GM19395 (cell line): ENCODE measurements around the gene PRSS8.
"Not testable (repeated sequence)": the region's sequence is repeated elsewhere in the genome, so short reads cannot be mapped to it uniquely, and the experiment has no call there.

Source experiments
- ATAC-seq: cut with Tn5 transposase; IDR thresholded peaks from one replicate; pipeline ENCODE4 v1.9.1; 2021; ENCODE audit warnings: mild to moderate bottlenecking, moderate library complexity; ENCODE audit not compliant: unreplicated experiment

The PRSS8 gene

GRCh38 chr16:31135535-31136286 lies at the start of gene PRSS8:
Gene PRSS8, minus strand, starts transcription at chr16:31135727. Its CDS starts 229 bp downstream, at chr16:31135498.
- ATAC-seq, result no peak

- ATAC-seq, result no peak
Observed at GRCh38 chr16:31184888-31185287, 49.4 kb upstream of the PRSS8 start.

DNA sequence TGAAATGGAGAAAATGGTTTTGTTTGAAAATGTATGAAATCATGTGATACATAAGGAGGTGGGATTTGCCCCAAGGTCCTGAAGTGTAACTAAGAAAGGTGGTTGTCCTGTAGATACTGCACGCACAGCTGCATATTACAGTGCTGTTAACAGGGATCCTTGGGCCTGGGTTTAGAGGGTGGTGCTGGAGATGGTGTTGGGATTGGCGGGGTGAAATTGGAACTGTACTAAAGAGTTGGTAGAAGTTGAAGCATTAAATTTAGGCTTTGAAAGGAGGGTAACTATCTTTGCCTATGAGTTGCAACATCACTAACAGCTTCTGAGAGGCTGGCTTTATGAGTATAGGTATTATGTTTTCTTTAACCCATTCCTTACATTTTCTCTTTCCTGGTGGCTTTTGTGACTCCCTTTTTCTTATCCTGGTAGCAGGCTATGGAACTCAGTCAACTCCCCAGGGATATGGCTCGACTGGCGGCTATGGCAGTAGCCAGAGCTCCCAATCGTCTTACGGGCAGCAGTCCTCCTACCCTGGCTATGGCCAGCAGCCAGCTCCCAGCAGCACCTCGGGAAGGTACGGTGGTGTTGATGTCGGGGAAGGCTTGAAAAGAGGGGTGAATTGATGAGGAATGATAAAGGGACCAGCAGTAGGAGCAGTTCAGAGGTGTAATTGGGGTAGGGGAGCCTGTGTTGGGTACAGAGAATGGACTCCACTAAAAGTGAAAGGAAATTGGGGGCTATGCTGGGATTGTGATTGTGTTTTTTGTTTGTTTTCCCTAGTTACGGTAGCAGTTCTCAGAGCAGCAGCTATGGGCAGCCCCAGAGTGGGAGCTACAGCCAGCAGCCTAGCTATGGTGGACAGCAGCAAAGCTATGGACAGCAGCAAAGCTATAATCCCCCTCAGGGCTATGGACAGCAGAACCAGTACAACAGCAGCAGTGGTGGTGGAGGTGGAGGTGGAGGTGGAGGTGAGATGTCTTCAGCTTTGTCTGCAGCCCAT lies 48.2 kb upstream of the PRSS8 start:
- ATAC-seq, result no peak

GRCh38 chr16:31182391-31182790 lies 46.9 kb upstream of the PRSS8 start:
- no peak for ATAC-seq

DNA sequence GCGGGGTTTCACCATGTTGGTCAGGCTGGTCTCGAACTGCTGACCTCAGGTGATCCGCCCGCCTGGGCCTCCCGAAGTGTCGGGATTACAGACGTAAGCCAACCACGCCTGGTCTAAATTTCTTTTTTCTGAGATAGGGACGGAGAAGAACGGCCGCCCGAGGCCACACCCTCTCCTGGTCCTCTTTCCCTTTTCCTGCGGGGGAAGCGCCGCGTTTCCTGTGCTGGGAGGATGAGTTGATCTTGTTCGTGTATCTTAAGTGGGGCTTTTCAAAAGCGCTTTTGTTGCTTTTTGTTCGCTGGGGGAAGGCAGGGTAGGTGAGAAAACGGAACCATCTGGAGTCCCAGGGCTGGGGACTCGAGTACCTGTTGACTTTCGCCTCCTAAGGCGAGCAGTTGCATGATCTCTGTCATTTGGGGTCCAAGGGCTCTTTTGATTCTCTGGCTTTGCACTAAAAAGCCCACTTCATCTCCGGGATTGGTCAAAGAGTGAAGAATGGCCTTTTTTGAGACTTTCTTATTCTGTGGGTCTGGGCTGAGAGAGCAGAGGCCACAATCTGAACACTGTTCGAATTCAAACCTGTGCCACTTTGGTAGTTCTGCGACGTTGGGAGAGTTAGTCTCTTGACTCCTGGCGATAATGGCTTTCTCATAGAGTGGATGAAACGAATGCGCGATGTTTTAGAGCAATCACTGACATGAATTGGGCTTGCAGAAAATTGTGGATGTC lies 45.7 kb upstream of the PRSS8 start:
- no peak for ATAC-seq

DNA sequence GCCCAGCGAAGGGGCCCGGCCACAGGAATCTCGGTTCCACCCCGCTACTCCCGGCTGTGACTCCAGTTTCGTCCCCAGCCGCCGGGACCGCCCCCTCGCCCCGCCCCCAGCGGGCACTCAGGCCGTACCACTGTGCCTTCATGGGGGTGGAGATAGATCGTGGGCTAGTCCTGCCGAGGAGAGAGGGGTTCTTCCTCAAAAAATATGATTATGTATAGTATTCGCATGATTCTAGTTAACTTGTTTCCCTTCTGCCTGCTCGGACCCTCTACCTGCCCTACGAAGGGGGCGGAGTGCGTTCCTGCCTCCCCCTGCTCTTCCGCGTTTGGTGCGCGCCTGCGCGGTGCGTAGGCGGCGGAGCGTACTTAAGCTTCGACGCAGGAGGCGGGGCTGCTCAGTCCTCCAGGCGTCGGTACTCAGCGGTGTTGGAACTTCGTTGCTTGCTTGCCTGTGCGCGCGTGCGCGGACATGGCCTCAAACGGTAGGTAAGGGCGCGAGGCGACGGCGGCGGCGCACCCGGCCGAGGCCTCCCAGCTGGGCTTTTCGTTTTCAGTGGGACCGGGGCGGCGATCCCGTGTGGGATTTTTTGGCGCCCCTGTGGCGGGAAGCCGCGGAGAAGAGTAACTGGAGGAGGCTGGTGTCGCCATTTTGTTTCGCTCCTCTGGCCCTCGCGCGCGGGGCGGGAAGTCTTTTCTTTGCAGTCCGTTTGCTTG lies 44.4 kb upstream of the PRSS8 start, which contains the start of gene FUS:
FUS (plus strand) TSS at position 393 of the 713 bp plus-strand sequence; CDS start at position 469, 76 bp downstream.
- peak; percentile 56 for ATAC-seq

DNA sequence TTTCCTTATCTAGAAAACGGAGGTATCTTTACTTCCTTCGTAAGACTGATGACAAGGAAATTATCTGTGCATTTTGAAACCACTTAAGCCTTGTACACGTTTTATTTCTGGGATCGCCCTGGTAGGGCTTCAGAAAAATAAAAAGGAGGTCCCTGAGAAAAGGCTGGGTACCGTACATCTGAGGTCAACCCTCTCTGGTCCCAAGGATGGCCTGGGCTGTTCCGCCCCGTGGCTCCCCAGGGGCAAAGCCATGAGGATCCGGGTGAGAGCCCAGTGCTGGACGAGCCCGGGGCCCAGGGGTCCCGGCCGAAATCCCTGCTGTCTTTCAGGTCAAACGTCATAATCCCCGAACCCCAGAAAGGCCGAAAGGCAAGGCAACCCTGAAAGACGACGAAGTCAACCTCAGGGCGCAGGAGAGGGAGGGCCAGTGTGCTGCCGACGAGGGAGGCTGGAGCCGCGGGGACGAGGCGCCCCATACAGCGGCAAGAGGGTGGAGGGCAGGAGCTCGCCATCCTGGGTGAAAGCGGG lies 43.8 kb upstream of the PRSS8 start:
- ATAC-seq, result peak; percentile 6

DNA sequence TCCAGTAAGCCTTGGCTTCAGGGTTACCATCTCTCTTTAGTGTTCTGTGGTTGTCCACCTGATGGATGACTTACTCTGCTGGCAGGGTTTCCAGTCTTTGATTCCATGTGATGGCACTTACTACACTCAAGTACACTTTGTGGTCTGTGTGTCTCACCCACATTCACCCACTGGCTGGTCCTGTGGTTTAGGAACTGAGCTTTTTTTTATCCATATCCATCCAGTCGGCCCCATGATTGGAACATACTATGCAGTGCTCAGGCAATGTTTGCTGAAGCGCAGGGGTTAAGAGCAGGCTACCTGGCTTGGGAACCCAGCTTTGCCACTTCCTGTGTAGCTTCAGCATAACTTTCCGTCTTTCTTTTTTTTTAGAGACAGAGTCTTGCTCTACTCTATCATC lies 41.6 kb upstream of the PRSS8 start:
- ATAC-seq, result no peak

DNA sequence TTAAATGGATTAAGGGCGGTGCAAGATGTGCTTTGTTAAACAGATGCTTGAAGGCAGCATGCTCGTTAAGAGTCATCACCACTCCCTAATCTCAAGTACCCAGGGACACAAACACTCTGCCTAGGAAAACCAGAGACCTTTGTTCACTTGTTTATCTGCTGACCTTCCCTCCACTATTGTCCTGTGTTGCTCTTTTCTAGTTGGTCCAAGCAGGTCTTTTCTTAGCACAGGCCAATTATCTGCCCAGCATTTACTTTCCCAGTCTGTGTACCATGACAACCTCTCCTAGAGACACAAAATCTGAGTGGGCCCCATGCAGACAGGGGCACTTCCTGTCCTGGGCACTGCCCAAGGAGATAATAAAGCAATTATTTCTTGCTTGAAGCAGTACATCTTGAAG lies 34.5 kb upstream of the PRSS8 start:
- ATAC-seq, result not testable (repeated sequence)

- no peak for ATAC-seq
Observed at GRCh38 chr16:31168848-31169247, 33.3 kb upstream of the PRSS8 start.

DNA sequence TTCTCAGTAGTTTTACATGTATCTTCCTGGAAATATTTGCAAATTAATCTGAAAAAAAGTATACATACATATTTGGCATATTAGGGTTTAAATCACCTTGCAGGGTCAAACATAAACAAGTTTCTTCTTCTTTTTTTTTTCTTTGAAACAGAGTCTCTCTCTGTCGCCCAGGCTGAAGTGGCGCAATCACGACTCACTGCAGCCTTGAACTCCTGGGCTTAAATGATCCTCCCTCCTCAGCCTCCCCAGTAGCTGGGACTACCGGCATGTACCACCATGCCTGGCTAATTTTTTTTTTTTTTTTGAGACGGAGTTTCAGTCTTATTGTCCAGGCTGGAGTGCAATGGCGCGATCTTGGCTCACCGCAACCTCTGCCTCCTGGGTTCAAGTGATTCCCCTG lies 31.8 kb upstream of the PRSS8 start:
- no peak for ATAC-seq

DNA sequence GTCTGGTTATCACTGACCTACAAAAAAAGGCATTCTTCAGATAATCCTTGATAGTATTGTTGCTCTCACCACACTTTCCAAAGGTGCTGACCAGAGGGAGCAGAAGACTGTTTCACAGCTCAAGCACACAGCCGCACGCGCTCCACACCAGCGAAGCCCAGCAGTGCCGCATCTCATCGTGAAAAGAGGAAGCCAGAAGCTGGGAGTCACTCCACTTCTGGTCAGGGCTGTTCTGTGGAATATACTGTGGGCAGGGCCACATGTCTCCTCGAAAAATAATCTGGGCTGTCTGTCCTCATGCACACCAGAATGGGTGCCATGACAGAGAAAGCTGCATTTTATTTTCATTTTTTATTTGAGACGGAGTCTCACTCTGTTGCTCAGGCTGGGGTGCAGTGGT lies 21.6 kb upstream of the PRSS8 start:
- no peak for ATAC-seq

DNA sequence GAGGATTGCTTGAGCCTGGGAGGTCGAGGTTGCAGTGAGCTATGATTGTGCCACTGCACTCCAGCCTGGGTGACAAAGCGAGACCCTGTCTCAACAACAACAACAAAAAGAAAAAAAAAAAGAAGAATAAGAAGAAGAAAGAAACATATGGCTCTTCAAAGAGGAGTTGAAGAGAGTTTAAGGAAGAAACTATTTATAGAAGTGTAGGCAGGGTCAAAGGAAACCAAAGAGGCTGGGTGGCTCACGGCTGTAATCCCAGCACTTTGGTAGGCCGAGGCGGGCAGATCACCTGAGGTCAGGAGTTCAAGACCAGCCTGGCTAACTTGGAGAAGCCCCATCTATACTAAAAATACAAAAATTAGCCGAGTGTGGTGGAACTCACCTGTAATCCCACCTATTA lies 15.4 kb upstream of the PRSS8 start:
- ATAC-seq, result not testable (repeated sequence)

DNA sequence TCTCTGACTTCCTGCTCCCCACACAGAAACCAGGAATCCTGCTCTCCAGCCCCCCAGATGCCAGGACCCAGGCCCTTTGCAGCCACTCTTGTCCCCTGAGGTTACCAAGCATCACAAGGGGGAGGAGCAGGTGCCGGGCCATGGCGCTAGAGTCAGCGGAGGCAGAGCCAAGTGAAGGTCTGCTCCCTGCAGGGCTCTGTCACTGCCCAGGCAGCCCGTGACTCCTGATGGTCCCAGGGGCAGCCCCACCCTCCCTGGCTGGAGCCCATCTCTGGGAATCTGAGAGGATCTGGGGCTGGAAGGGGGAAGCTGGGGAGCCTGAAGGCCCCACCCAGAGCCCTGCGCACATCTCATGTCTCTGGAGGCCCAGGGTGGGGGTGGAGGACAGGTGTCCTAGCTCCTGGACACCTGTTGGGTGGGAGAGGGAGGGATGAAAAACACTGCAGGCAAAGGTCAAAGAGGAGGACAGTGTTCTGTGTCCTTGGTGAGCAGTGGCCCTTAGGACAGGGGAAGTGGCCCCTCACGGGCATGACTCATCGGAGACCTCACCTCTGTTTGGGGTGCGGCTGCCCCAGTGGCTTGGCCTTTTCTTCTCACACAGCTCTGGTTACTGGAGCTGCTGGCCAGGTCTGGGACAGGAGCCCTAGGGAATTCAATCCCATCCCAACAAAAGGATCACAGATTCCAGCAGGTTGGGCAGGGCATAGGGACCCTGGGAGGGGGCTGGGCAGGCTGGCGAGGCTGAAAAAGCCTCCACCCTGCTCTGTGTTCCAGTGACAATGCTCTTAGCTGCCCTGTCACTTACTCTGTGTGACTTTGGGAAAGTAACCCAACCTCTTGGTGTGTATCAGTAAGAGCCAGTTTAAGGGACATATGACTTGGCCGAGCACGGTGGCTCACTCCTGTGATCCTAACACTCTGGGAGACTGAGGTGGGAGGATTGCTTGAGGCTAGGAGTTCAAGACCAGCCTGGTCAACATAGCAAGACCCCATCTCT lies 14.7 kb upstream of the PRSS8 start, which contains the start of gene PRSS36:
PRSS36 (minus strand) TSS at position 173 of the 997 bp plus-strand sequence; CDS start at position 142, 31 bp downstream.
- no peak for ATAC-seq

- ATAC-seq, result no peak
Observed at GRCh38 chr16:31149332-31149731, 13.8 kb upstream of the PRSS8 start.

- no peak for ATAC-seq
Observed at GRCh38 chr16:31148896-31149295, 13.4 kb upstream of the PRSS8 start.

DNA sequence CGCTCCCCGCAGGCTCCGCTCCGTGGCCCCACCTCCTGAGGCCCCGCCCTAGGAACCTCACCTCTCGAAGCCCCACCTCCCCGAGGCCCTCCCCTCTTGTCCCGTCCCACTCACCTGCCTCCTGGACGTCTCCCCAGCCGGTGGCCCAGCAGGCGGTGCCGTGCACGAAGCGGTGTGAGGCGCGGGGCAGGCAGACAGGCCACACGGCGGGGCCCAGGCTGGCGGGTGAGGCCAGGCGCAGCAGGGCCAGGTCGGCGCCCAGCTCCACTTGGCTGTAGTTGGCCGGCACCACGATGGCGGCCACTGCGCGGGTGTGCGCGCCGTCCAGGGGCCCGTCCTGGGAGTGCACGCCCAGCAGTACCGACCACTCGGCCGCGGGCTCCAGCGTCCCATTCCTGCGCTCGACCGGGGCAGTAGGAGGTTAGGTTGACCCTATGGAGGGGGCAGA lies 12.8 kb upstream of the PRSS8 start:
- ATAC-seq, result no peak

GRCh38 chr16:31147574-31147973 lies 12.0 kb upstream of the PRSS8 start:
- no peak for ATAC-seq
